Measurements from ENCODE around the gene BCAS3.
A peak's percentile ranks its signal among the peaks of the same experiment; 100 is the strongest.

The BCAS3 gene

GRCh38 chr17:61129267-61130254 lies 451.9 kb downstream of the BCAS3 start:
- TF ChIP-seq FOXM1 (IDR thresholded peaks at IDR 0.05; ENCODE audit: borderline replicate concordance) (no peak), ARNT (IDR thresholded peaks at IDR 0.05) (no peak), LEF1 (IDR thresholded peaks at IDR 0.05; ENCODE audit: borderline replicate concordance) (no peak), HDGF (IDR thresholded peaks at IDR 0.05; ENCODE audit: borderline replicate concordance) (no peak), FOXA1 (IDR thresholded peaks at IDR 0.05) (no peak), TARDBP (IDR thresholded peaks at IDR 0.05) (no peak), ZNF384 (IDR thresholded peaks at IDR 0.05) (no peak), CTBP1 (IDR thresholded peaks at IDR 0.05; ENCODE audit: borderline replicate concordance) (no peak), FOXK2 (IDR thresholded peaks at IDR 0.05) (no peak), ELF4 (IDR thresholded peaks at IDR 0.05) (no peak), L3MBTL2 (conservative IDR thresholded peaks at IDR 0.05) (no peak), BHLHE40 (IDR thresholded peaks at IDR 0.05; ENCODE audit: borderline replicate concordance) (no peak), NFRKB (IDR thresholded peaks at IDR 0.05) (no peak), SUZ12 (IDR thresholded peaks at IDR 0.05) (no peak), SP1 (IDR thresholded peaks at IDR 0.05) (no peak)
- TF ChIP-seq, protein P1, sequence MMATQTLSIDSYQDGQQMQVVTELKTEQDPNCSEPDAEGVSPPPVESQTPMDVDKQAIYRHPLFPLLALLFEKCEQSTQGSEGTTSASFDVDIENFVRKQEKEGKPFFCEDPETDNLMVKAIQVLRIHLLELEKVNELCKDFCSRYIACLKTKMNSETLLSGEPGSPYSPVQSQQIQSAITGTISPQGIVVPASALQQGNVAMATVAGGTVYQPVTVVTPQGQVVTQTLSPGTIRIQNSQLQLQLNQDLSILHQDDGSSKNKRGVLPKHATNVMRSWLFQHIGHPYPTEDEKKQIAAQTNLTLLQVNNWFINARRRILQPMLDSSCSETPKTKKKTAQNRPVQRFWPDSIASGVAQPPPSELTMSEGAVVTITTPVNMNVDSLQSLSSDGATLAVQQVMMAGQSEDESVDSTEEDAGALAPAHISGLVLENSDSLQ (IDR thresholded peaks at IDR 0.05), result no peak
- ChIA-PET POLR2A (no interaction called here), CTCF (no interaction called here)
- DNase-seq (ENCODE audit: extremely low spot score), result no peak

GRCh38 chr17:61130330-61130729 lies 452.7 kb downstream of the BCAS3 start:
- no peak for DNase-seq (ENCODE audit: extremely low spot score)
- ChIA-PET CTCF (no interaction called here), POLR2A (no interaction called here)

GRCh38 chr17:61131585-61131984 lies 453.9 kb downstream of the BCAS3 start:
- ChIA-PET POLR2A (no interaction called here), CTCF (no interaction called here)
- DNase-seq (ENCODE audit: extremely low spot score), result peak; percentile 22

More at GRCh38 chr17:61130330-61130729, 452.7 kb downstream of the BCAS3 start:
- no peak for TF ChIP-seq CTBP1 (IDR thresholded peaks at IDR 0.05; ENCODE audit: borderline replicate concordance)
- TF ChIP-seq SUZ12 (IDR thresholded peaks at IDR 0.05), result no peak
- no peak for TF ChIP-seq BHLHE40 (IDR thresholded peaks at IDR 0.05; ENCODE audit: borderline replicate concordance)
- TF ChIP-seq ZNF384 (IDR thresholded peaks at IDR 0.05), result no peak
- no peak for TF ChIP-seq NFRKB (IDR thresholded peaks at IDR 0.05)
- TF ChIP-seq ARNT (IDR thresholded peaks at IDR 0.05), result no peak
- no peak for TF ChIP-seq FOXM1 (IDR thresholded peaks at IDR 0.05; ENCODE audit: borderline replicate concordance)
- TF ChIP-seq FOXA1 (IDR thresholded peaks at IDR 0.05), result no peak
- no peak for TF ChIP-seq ELF4 (IDR thresholded peaks at IDR 0.05)
- no peak for TF ChIP-seq L3MBTL2 (conservative IDR thresholded peaks at IDR 0.05)
- TF ChIP-seq TARDBP (IDR thresholded peaks at IDR 0.05), result no peak
- no peak for TF ChIP-seq SP1 (IDR thresholded peaks at IDR 0.05)
- no peak for TF ChIP-seq HDGF (IDR thresholded peaks at IDR 0.05; ENCODE audit: borderline replicate concordance)
- no peak for TF ChIP-seq FOXK2 (IDR thresholded peaks at IDR 0.05)
- TF ChIP-seq, protein P1 (IDR thresholded peaks at IDR 0.05), result no peak
- no peak for TF ChIP-seq LEF1 (IDR thresholded peaks at IDR 0.05; ENCODE audit: borderline replicate concordance)

DNA sequence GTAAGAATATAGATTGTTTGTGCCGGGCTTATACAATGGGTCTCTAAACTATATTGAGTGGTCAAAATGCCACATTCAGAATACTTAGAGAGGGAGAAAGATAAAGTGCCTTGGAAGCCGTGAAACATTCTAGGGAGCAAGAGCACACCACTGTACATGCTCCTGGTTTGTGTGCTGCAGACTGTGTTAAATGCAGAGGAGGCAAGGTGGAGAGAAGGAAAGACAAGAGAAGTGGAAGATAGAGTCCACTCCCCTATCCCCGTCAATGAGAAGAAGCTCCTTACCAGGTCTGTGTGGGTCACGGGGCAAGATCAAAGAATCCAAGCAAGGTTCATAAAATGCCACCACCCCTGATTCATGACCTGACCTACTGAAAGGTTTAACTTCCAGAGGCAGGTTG lies 454.9 kb downstream of the BCAS3 start:
- ChIA-PET POLR2A (no interaction called here), CTCF (no interaction called here)
- TF ChIP-seq TARDBP (IDR thresholded peaks at IDR 0.05) (no peak), SUZ12 (IDR thresholded peaks at IDR 0.05) (no peak), ZNF384 (IDR thresholded peaks at IDR 0.05) (no peak), LEF1 (IDR thresholded peaks at IDR 0.05; ENCODE audit: borderline replicate concordance) (no peak), SP1 (IDR thresholded peaks at IDR 0.05) (no peak), HDGF (IDR thresholded peaks at IDR 0.05; ENCODE audit: borderline replicate concordance) (no peak), FOXM1 (IDR thresholded peaks at IDR 0.05; ENCODE audit: borderline replicate concordance) (no peak), ELF4 (IDR thresholded peaks at IDR 0.05) (no peak), L3MBTL2 (conservative IDR thresholded peaks at IDR 0.05) (no peak), FOXA1 (IDR thresholded peaks at IDR 0.05) (no peak), BHLHE40 (IDR thresholded peaks at IDR 0.05; ENCODE audit: borderline replicate concordance) (no peak)
- no peak for DNase-seq (ENCODE audit: extremely low spot score)

More at GRCh38 chr17:61131585-61131984, 453.9 kb downstream of the BCAS3 start:
- no peak for TF ChIP-seq ELF4 (IDR thresholded peaks at IDR 0.05)
- no peak for TF ChIP-seq TARDBP (IDR thresholded peaks at IDR 0.05)
- TF ChIP-seq, protein P1 (IDR thresholded peaks at IDR 0.05), result no peak
- TF ChIP-seq NFRKB (IDR thresholded peaks at IDR 0.05), result no peak
- no peak for TF ChIP-seq SUZ12 (IDR thresholded peaks at IDR 0.05)
- no peak for TF ChIP-seq FOXA1 (IDR thresholded peaks at IDR 0.05)
- TF ChIP-seq FOXK2 (IDR thresholded peaks at IDR 0.05), result no peak

DNA sequence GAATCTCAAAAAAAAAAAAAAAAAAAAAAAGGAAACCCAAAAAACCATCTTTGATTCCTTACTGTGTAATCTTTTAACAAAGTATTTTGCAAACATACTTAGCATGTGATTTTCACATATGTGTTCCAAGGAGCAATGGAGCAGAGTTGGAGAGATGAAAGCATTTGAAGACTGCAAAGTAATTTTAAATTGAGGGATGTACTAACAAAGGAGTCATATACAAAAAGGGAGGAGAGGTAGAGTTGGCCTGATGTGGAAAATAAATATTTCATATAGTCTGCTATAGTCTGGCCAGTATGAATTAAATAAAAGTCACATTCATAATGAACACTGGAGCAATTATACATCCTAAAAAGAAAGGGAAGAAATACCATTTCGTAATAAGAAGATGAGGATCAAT lies 456.2 kb downstream of the BCAS3 start:
- CTCF ChIA-PET, result no interaction called here
- POLR2A ChIA-PET, result no interaction called here
- DNase-seq (ENCODE audit: extremely low spot score), result no peak
- TF ChIP-seq ARNT (IDR thresholded peaks at IDR 0.05), result no peak
- TF ChIP-seq ZNF384 (IDR thresholded peaks at IDR 0.05), result no peak
- TF ChIP-seq SP1 (IDR thresholded peaks at IDR 0.05), result no peak
- no peak for TF ChIP-seq LEF1 (IDR thresholded peaks at IDR 0.05; ENCODE audit: borderline replicate concordance)
- no peak for TF ChIP-seq CTBP1 (IDR thresholded peaks at IDR 0.05; ENCODE audit: borderline replicate concordance)
- no peak for TF ChIP-seq FOXK2 (IDR thresholded peaks at IDR 0.05)
